Measurements from ENCODE around the gene MYO1E.
A peak's percentile ranks its signal among the peaks of the same experiment; 100 is the strongest.
"Not testable (repeated sequence)": the region's sequence is repeated elsewhere in the genome, so short reads cannot be mapped to it uniquely, and the experiment has no call there.

MYO1E gene

DNA sequence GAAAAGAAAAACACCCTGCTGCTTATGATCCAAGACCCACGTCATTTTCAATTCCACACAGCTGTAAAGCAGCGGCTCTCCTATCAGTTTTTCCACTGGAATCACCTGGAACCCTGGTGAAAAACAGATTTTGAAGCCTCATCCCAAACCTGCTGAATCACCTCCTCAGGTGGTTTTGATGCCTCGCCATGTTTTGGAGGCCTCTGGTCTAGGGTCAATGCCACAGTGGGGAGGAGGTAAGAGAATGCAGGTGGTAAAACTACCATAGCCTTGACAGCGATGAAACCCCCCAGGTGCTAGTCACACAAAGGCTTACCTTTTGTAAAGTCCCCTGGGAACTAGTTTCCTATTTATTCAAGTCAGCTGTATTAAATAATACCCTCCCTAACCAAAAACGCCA, 24.8 kb downstream of the MYO1E start:
- DNase-seq, result no peak

DNA sequence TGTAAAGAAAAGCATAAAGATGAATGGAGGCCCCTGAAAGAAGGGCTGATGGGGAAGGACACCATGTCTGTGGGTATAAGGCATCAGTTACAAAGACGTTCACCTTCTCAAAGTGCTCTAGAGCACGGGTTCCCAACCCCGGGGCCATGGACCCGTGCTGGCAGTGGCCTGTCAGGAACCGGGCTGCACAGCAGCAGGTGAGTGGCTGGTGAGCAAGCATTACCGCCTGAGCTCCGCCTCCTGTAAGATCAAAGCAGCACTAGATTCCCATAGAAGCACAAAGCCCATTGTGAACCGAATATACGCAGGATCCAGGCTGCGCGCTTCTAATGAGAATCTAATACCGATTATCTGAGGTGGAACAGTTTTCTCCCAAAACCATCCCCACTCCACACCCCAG, 25.7 kb downstream of the MYO1E start:
- DNase-seq, result no peak

DNA sequence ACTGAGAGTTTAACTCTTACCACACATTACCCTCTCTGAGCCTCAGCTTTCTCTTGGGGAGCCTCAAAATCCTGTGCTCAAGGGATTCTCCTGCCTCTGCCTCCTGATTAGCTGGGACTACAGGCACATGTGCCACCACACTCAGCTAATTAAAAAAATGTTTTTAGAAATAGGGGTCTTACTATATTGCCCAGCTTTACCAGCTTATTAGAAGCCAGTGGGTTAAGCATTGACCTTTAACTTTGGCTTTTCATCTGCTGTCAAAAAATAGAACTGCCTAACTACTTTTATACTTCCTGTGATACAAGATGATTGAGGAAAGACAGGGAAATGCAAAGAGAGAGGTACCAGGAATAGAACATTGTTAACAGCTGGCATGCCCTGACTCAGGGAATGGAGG, 27.3 kb downstream of the MYO1E start:
- no peak for DNase-seq

DNA sequence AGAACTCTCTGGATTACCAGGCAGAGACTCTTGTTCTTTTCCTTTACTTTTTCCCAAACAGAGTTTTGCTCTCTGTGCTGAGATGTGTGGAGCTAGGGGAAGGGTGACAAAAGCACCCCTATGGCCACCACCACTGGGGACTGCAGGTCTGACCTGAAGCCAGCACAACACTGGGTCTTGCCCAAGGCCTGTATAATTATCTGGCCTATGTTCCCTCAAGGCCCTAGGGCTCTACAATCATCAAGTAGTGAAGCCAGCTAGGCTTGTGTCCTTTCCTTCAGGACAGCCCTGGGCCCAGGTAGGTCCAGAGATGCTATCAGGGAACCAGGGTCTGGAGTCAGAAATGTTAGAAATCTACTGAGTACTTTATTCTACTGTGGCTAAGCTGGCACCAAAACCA, 28.4 kb downstream of the MYO1E start:
- no peak for DNase-seq

DNA sequence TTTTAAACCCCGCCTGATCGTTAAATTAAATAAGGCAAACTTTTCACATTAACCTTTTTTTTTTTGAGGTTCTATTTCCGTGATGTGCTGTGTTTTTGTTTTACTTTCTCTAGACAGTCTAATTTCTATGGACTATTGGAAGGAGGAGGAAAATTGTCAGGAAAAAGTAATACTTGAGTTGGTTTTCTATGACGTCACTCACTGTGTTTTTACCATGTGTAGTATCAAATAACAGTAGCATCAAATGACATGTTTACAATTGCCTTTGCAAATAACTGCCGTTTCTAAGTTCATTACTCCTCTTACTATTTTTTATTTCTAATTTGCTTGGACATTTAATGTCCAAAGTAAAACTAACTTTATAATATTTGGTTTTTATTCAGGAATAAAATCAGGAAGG, 32.3 kb downstream of the MYO1E start:
- no peak for DNase-seq

DNA sequence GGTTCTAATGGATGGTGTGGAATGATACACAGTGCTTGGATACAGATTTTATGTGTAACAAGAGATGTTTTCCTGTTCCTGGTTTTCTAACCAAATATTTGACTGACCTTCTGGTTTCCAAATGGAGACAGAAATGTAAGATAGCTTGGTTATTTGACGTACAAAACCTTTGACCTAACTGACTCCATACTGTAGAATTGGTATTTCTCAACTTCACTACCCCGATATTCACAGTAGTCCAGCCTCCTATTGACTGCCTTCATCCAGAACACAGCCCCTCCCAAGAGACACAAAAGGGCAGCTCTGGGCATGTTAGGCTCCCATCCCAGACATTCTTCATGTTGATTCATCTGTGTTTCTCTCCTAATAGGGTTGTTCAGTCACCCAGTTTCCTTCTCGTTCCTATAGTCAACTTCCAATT, 33.4 kb downstream of the MYO1E start:
- no peak for DNase-seq

DNA sequence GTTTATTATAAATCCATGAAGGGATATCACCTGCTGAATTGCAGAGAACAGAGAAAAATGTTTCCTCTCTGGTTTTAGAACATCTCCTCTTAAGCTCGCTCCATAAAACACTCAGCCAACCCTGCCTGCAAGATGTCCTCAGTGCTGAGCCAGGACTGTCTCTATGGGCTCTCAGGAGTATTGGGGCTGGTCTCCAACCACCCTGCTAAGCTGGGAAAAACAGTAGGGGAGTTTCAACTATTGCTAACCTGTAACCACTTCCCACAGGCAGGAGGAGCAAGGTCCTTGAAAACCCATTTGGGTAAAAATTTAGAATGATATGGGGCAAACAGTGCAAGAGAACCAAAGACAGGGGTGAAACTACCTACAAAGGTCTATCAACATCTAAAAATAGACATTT, 34.3 kb downstream of the MYO1E start:
- no peak for DNase-seq

DNA sequence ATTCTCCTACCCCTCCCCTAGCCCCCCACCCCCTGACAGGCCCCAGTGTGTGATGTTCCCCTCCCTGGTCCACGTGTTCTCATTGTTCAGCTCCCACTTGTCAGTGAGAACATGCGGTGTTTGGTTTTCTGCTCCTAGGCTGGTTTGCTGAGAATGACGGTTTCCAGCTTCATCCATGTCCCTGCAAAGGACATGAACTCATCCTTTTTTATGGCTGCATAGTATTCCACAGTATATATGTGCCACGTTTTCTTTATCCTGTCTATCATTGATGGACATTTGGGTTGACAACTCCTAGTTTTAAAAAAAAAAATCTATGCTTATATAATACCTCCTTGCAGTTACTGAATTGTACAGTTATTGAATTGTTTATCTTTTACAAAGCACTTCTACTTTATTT, 35.9 kb downstream of the MYO1E start:
- DNase-seq, result not testable (repeated sequence)

DNA sequence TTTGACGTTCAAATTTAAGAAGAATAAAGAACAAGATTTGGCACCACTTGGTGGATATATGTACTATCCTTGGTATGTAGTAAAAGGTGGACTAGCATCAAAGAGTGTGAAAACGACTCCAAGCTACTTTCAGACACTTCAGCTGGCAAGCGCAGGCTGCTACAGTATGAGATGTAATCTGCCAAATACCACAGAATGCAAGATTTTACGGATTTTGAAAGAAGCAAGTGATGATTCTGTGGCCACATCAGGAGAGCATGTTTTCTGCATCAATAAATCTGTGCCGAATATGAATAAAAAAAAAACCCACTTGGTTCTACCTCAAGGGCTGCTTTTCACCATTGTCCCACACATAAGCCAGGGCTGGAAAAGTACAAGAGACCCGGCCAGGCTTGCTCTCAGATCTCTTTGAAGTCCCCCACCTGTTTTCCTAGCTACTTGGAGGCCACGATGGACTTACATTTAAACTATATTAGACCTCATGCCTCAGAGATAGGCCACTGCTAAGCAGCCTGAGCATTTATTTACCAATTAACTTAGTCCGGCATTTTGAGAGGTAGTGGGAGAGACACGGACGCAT, 37.4 kb downstream of the MYO1E start:
- DNase-seq, result no peak

DNA sequence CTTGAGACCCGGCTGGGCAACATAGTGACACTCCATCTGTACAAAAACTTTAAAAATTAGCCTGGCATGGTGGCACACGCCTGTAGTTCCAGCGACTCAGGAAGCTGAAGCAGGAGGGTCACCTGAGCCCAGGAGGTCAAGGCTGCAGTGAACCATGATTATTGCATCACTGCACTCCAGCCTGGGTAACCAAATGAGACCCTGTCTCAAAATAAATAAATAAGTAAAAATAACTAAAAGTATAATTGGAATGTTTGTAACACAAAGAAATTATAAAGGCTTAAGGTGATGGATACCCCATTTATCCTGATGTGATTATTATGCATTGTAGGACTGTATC, 38.6 kb downstream of the MYO1E start:
- no peak for DNase-seq

DNA sequence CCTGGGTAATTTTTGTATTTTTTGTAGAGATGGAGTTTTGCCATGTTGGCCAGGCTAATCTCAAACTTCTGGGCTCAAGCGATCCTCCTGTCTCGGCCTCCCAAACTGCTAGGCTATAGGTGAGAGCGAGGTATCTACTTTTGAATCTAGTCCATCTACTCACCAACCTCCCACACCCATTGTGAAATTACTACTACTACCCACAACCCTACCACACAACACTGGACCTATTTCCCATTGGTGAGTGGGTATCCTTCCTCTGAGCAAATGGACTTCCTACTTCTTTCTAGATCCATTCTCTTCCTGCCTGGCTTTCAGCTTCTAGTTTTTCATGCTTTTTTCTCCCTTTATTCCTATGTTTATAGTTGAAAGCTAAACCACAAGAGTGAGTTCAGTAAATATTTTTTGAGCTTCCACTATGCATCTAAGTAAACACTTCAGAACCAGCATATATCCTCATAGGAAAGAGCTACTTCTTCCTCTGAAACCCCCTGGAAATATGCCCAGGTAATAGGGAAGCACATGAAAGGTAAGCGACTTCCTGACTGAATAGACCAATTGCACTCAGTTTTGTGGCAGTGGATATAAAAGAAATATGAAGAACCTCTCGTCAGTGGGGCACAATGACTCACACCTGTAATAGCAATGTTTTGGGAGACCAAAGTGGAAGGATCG, 39.1 kb downstream of the MYO1E start:
- no peak for DNase-seq

DNA sequence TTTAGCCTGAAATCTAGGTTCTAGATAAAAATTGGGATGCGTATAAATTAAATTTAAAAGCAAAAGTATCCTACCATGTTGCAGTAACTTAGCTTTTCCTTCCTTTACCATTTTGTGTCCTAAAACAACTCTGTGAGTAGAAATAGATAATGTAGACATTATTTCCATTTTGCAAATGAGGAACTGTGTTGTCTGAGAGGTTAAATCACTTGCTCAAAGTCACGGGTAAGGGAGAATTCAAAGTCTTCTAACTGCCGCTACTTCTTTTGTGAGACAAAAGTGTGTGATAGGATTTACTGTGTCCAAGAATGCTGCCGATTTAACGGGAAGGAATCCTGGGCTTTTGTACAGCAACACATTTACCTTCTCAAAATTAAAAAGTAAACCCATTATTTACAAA, 40.7 kb downstream of the MYO1E start:
- DNase-seq, result no peak

DNA sequence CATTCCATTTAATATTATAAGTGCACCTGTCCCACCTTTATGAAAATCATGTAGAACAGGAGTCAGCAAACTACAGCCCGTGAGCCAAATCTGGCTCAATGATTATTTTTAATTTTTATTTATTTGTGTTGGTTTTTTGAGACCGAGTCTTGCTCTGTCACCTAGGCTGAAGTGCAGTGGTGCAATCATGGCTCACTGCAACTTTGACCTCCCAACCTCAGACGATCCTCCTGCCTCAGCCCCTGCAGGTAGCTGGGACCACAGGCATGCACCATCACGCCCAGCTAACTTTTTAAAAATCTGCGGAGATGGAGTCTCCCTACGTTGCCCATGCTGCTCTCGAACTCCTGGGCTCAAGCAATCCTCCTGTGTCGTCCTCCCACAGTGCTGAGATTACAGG, 42.0 kb downstream of the MYO1E start:
- no peak for DNase-seq

DNA sequence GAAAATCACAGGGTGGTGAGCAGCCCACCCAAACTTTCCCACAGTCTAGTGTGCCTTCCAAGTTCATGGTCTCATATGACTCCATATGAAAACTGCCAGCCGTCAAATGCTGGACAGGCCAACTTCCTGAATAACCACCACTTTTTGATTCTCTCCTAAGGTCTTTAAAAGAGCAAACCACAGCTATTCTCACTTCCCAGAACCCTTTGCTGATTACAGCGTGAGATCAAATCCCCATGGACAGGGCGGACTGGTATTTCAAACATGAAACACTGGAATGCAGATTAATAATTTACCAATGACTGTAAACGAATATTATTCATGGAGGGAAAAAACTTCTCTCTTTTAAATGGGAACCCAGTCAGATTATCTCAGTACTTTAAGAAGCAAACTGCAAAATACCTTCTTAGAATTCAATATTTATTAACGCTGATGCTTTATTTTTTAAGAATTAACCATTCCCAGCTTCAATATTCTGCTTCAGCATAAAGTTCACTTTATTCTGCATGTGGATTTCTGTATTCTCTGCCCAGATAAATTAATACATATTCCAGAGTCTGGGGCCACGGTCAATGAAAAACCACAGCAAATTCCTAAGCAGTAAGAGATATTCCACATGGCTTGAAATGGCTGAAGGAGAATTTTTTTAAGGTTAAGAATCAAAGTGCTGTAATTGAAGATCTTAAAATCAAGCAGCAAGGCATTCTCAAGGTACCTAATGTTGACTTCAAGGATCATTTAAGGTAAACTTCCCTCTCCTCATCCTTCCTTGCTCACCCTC, 42.9 kb downstream of the MYO1E start:
- DNase-seq, result no peak

DNA sequence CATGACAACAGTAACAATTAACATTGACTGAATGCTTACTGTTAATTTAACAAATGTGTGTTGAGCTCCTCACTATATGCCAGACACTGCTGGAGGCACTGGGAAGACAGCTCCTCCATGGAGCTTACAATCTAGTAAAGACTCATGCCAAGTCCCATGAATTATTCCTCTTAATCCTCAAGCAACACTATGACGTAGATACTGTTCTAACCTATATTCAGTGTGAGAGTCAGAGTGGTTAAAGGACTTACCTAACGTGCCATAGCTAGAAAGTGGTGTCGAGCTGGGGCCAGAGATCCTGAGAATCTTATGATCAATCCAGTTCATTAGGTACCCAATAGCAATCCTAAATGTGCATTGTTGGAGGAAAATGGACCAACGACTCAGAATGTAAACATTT, 43.6 kb downstream of the MYO1E start:
- no peak for DNase-seq

DNA sequence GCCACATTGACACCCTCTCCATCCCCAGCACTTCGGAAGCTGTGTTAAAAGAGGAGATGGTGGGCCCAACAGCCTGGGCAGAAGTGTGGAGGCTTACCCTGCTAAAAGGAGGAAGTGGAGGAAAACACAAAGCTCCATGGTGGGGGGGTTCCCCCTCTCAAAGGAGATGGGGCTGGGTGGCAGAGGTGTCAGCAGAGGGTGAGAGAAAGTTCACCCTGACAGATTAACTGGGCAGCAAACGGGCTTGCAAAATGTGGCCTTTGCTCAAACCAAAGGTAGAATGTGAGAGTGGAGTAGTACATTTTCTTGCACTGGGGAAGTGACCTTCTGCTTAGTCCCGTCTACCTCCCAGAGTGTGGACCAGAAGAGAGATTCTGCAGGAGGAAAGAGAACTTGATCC, 44.7 kb downstream of the MYO1E start:
- no peak for DNase-seq

DNA sequence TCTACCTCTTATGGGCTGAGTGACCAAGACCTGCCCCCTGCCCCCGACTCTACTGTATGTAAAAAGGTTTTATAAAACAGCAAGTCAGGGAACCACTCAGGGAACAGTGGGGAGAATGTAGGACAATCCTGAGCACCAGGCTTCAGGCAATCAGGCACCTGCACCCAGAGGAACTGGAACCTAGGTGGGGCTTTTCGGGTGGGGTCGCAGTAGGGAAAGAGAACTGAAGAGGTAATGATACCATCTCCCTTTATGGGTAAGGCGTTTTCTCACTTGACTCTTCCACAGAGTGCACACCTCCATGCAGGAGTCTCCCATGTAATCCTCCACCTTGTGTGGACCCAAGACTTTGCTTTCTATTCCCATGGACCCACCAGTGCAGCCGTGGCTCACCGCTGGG, 45.8 kb downstream of the MYO1E start:
- no peak for DNase-seq

DNA sequence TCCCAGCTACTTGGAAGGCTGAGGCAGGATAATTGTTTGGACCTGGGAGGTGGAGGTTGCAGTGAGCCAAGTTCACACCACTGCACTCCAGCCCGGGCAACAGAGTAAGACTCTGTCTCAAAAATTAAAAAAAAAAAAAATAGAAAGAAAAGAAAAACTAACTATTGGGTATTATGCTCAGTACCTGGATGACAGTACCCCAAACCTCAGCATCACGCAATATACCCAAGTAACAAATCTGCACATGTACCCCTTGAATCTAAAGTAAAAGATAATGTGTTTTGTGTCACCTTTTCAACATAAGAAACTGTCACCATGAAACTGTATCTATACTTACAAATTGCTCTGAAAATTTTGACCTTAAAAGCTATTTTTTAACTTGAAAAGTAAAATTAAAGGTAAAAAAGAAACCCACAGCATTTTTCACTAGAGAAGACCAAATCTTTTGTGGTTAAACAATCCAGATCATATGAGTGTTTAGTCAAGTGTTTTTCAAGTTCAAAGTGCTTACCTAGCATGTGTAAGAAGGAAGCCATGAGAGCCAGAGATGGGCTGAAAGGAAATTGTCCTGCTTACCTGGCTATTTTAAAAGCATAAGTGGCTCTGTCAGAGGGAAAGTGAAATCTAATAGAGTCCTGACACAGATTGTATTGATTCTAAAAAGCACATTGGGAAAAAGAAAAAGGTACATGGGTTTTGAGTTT, 50.5 kb downstream of the MYO1E start:
- peak; percentile 16 for DNase-seq

DNA sequence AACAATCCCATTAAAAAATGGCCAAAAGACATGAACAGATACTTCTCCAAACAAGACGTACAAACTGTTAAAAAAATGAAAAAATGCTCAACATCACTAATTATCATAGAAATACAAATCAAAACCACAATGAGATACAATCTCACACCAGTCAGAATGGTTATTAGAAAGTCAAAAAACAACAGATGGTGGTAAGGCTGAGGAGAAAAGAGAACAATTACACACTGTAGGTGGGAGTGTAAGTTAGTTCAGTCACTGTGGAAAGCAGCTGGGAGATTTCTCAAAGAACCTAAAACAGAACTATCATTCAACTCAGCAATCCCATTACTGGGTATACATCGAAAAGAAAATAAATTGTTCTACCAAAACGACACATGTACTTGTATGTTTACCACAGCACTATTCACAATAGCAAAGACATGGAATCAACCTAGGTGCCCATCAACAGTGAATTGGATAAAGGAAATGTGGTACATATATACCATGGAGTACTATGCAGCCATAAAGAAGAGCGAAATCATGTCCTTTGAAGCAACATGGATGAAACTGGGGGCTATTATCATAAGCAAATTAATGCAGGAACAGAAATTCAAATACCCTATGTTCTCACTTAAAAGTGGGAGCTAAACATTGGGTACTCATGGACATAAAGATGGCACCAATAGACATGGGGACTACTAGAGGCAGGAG, 51.5 kb downstream of the MYO1E start:
- DNase-seq, result no peak

DNA sequence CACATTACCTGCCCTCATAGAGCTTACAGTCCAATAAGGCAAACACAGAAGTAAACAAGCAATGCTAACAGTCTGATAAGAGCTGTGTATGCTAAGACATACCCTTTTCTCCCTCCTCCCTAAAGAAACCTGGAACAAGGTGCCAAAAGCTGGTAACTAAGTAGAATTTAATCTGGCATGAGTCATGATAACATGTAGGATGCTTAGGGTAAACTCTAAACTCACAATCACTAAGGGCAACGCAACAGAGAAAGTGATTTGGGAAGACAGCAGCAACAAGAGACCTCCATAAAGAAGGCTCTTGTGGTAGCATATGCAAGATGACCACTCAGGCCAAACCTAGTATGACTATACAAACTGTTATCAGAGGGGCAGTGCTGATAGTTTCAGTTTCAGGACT, 55.5 kb downstream of the MYO1E start:
- no peak for DNase-seq

DNA sequence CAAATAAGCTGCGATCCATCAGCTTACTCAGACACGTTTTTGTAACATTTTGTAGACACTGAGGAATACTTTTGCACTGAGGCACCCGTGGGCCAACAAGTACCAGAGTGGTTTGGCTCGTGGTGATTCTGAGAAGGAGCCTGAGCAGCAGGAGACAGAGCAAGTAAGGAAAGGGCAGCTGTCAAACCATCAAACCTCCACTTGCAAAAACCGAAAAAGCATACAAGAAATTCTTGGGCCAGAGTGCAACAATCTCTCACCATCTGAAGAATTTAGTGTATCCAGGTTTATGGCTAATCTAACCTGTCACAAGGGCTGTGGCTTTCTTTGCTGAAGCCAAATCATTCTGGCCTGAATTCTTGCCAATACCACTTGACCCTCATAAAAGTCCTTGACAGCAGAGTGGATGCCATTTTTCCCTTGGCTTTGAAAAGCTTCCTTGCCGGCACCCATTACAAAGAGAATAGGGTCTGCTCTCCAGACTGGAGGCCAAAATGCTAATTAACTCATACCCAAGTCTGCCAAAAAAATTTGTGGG, 56.7 kb downstream of the MYO1E start:
- DNase-seq, result no peak

DNA sequence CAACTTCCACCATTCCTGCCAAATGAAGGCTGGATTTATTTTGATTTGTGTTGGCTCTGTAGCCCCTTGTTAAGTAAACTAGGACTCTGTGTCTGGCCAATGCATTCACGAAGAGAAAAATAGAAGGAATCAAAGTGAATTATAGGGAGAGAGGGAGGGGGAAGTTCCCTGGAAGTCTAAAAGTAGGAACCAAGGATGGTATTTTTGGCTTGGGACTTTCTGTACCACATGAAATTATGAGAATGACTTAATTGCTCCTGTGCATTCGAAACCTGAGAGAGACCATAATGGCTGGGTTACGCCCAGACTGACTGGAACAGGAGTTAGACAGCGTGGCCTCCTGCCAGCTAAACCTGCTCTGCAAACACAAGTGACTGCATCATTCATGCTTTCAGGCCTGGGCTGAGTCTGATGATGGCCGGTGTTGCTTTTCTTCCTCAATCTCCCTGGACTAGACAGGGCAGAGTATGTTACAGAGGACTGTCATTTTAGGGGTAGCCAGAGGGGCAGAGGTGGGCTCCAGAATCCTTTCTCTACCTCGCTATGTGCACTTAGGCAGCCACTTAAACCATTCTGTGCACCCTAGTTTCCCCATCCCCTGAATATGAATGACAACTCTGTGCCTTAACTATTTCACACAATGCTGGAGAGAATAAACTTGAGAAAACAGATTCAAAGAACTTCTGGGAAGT, 58.9 kb downstream of the MYO1E start:
- no peak for DNase-seq

All from NCI-H187 treated with DMSO at 0.1 percent for 48 hours (cell line).